ENCODE results near the gene ID3.

Gene ID3

GRCh38 chr1:23573574-23574182 lies 14.4 kb upstream of the ID3 start:
- TF ChIP-seq EZH2phosphoT487 (IDR thresholded peaks at IDR 0.05; ENCODE audit: borderline replicate concordance, low read length) (no peak), CTCF (IDR thresholded peaks at IDR 0.05; ENCODE audit: low read depth, low read length, poor library complexity, severe bottlenecking) (no peak)
- Histone ChIP-seq H3K9me3 (ENCODE audit: control insufficient read depth, insufficient read depth, low read length) (no peaks in the 10 kb centered on the region), H3K27ac (ENCODE audit: low read depth, low read length) (peak overlapping the region; percentile 82), H3K79me2 (ENCODE audit: control insufficient read depth, low read length) (peaks cover 7% of the 10 kb centered on the region; the same call in 1 of the 2 replicates), H3K9me2 (replicated peaks; ENCODE audit: control insufficient read depth, low read length) (no peaks in the 10 kb centered on the region), H3K4me1 (ENCODE audit: control insufficient read depth, low read length) (peaks cover 79% of the 10 kb centered on the region), H3K4me2 (ENCODE audit: low read length) (peak overlapping the region; percentile 76), H3F3A (ENCODE audit: control insufficient read depth, insufficient read depth) (peaks cover 46% of the 10 kb centered on the region), H3K36me3 (ENCODE audit: control insufficient read depth, low read length) (peaks cover 15% of the 10 kb centered on the region), H4K20me1 (ENCODE audit: control insufficient read depth, insufficient read depth, low read depth, low read length) (no peaks in the 10 kb centered on the region), H3K4me3 (ENCODE audit: low read length) (peak overlapping the region; percentile 59), H3K27me3 (ENCODE audit: control insufficient read depth, low read length) (0 out of 2 replicates have a peak, but pooled peaks cover 2% of the 10 kb centered on the region)

GRCh38 chr1:23571465-23571864 lies 12.2 kb upstream of the ID3 start:
- Histone ChIP-seq H3K4me1 (ENCODE audit: control insufficient read depth, low read length) (peaks cover 78% of the 10 kb centered on the region), H3K9me3 (ENCODE audit: control insufficient read depth, insufficient read depth, low read length) (no peaks in the 10 kb centered on the region), H3K27ac (ENCODE audit: low read depth, low read length) (no peak overlapping the region), H4K20me1 (ENCODE audit: control insufficient read depth, insufficient read depth, low read depth, low read length) (no peaks in the 10 kb centered on the region), H3K36me3 (ENCODE audit: control insufficient read depth, low read length) (peaks cover 15% of the 10 kb centered on the region), H3F3A (ENCODE audit: control insufficient read depth, insufficient read depth) (peaks cover 30% of the 10 kb centered on the region), H3K79me2 (ENCODE audit: control insufficient read depth, low read length) (peaks cover 1% of the 10 kb centered on the region; the same call in 1 of the 2 replicates), H3K4me2 (ENCODE audit: low read length) (no peak overlapping the region), H3K9me2 (replicated peaks; ENCODE audit: control insufficient read depth, low read length) (no peaks in the 10 kb centered on the region), H3K27me3 (ENCODE audit: control insufficient read depth, low read length) (0 out of 2 replicates have a peak, but pooled peaks cover 4% of the 10 kb centered on the region), H3K4me3 (ENCODE audit: low read length) (no peak overlapping the region)
- TF ChIP-seq CTCF (IDR thresholded peaks at IDR 0.05; ENCODE audit: low read depth, low read length, poor library complexity, severe bottlenecking), result no peak
- no peak for TF ChIP-seq EZH2phosphoT487 (IDR thresholded peaks at IDR 0.05; ENCODE audit: borderline replicate concordance, low read length)

GRCh38 chr1:23570001-23570691 lies 10.8 kb upstream of the ID3 start:
- Histone ChIP-seq H3K9me3 (ENCODE audit: control insufficient read depth, insufficient read depth, low read length) (no peaks in the 10 kb centered on the region), H3F3A (ENCODE audit: control insufficient read depth, insufficient read depth) (peaks cover 36% of the 10 kb centered on the region), H3K9me2 (replicated peaks; ENCODE audit: control insufficient read depth, low read length) (no peaks in the 10 kb centered on the region), H3K27me3 (ENCODE audit: control insufficient read depth, low read length) (0 out of 2 replicates have a peak, but pooled peaks cover 4% of the 10 kb centered on the region), H3K79me2 (ENCODE audit: control insufficient read depth, low read length) (no peaks in the 10 kb centered on the region), H3K27ac (ENCODE audit: low read depth, low read length) (no peak overlapping the region), H3K4me3 (ENCODE audit: low read length) (no peak overlapping the region), H3K36me3 (ENCODE audit: control insufficient read depth, low read length) (peaks cover 7% of the 10 kb centered on the region), H4K20me1 (ENCODE audit: control insufficient read depth, insufficient read depth, low read depth, low read length) (no peaks in the 10 kb centered on the region), H3K4me2 (ENCODE audit: low read length) (no peak overlapping the region), H3K4me1 (ENCODE audit: control insufficient read depth, low read length) (peaks cover 76% of the 10 kb centered on the region)
- no peak for TF ChIP-seq EZH2phosphoT487 (IDR thresholded peaks at IDR 0.05; ENCODE audit: borderline replicate concordance, low read length)
- no peak for TF ChIP-seq CTCF (IDR thresholded peaks at IDR 0.05; ENCODE audit: low read depth, low read length, poor library complexity, severe bottlenecking)
